Measurements from ENCODE around the gene SBF2. TPM values are rescaled to one million over a fixed set of nuclear protein-coding genes. Genes with fewer than 3 reads are reported as not detected.

SBF2 gene
- total and polyA plus RNA-seq, 2 donors = 8.1 to 10.2 TPM

- Histone ChIP-seq H3K36me3 (ENCODE audit: control insufficient read depth in 2 of 2, insufficient read depth in 2 of 2, low read length in 1 of 2) (peaks cover 0 to 3% of the 10 kb centered on the region in 2 donors), H3K9me3 (ENCODE audit: control insufficient read depth in 2 of 2, insufficient read depth in 1 of 2, low read length in 1 of 2) (peaks cover 0 to 5% of the 10 kb centered on the region in 2 donors), H3K4me1 (ENCODE audit: control insufficient read depth in 2 of 2, insufficient read depth in 2 of 2, low read length in 2 of 2) (peaks cover 8 to 15% of the 10 kb centered on the region in 2 donors), H3K27me3 (ENCODE audit: control insufficient read depth in 2 of 2, insufficient read depth in 1 of 2, low read length in 1 of 2) (peaks cover 18 to 28% of the 10 kb centered on the region in 2 donors), H3K27ac (ENCODE audit: low read depth in 1 of 2, low read length in 1 of 2) (no peak overlapping the region), H3K4me3 (ENCODE audit: low read length in 2 of 2) (no peak overlapping the region)
- WGBS = 96% methylated on average over 17 of the region's 17 CpGs
- no peak for DNase-seq (ENCODE audit: low read depth in 6 of 9, low spot score in 9 of 9)
Observed at GRCh38 chr11:10291801-10292638, 2.0 kb downstream of the SBF2 start.

- H3K9me3 ChIP-seq (ENCODE audit: control insufficient read depth in 2 of 2, insufficient read depth in 1 of 2, low read length in 1 of 2) = peaks cover 0 to 5% of the 10 kb centered on the region in 2 donors
- peaks cover 8 to 14% of the 10 kb centered on the region in 2 donors for H3K4me1 ChIP-seq (ENCODE audit: control insufficient read depth in 2 of 2, insufficient read depth in 2 of 2, low read length in 2 of 2)
- H3K27ac ChIP-seq (ENCODE audit: low read depth in 1 of 2, low read length in 1 of 2) = no peak overlapping the region
- H3K27me3 ChIP-seq (ENCODE audit: control insufficient read depth in 2 of 2, insufficient read depth in 1 of 2, low read length in 1 of 2) = peaks cover 5 to 12% of the 10 kb centered on the region in 2 donors
- H3K4me3 ChIP-seq (ENCODE audit: low read length in 2 of 2) = no peak overlapping the region
- H3K36me3 ChIP-seq (ENCODE audit: control insufficient read depth in 2 of 2, insufficient read depth in 2 of 2, low read length in 1 of 2) = peaks cover 0 to 3% of the 10 kb centered on the region in 2 donors
- no peak for DNase-seq (ENCODE audit: low read depth in 6 of 9, low spot score in 9 of 9)
- whole genome bisulfite sequencing = 97% methylated on average over 10 of the region's 10 CpGs
Observed at GRCh38 chr11:10289765-10290380, 4.1 kb downstream of the SBF2 start.

GRCh38 chr11:10288881-10289764 is 4.9 kb downstream of the SBF2 start:
- H3K4me1 ChIP-seq (ENCODE audit: control insufficient read depth in 2 of 2, insufficient read depth in 2 of 2, low read length in 2 of 2) = peaks cover 6 to 7% of the 10 kb centered on the region in 2 donors
- H3K9me3 ChIP-seq (ENCODE audit: control insufficient read depth in 2 of 2, insufficient read depth in 1 of 2, low read length in 1 of 2) = no peaks in the 10 kb centered on the region
- DNase-seq (ENCODE audit: low read depth in 6 of 9, low spot score in 9 of 9) = no peak
- peaks cover 0 to 3% of the 10 kb centered on the region in 2 donors for H3K36me3 ChIP-seq (ENCODE audit: control insufficient read depth in 2 of 2, insufficient read depth in 2 of 2, low read length in 1 of 2)
- peaks cover 0 to 4% of the 10 kb centered on the region in 2 donors for H3K27me3 ChIP-seq (ENCODE audit: control insufficient read depth in 2 of 2, insufficient read depth in 1 of 2, low read length in 1 of 2)
- H3K4me3 ChIP-seq (ENCODE audit: low read length in 2 of 2) = no peak overlapping the region
- H3K27ac ChIP-seq (ENCODE audit: low read depth in 1 of 2, low read length in 1 of 2) = no peak overlapping the region
- 95% methylated on average over 24 of the region's 24 CpGs for WGBS

GRCh38 chr11:10287766-10288715 is 6.0 kb downstream of the SBF2 start:
- 83% methylated on average over 9 of the region's 9 CpGs for WGBS
- H3K27me3 ChIP-seq (ENCODE audit: control insufficient read depth in 2 of 2, insufficient read depth in 1 of 2, low read length in 1 of 2) = no peaks in the 10 kb centered on the region
- H3K4me1 ChIP-seq (ENCODE audit: control insufficient read depth in 2 of 2, insufficient read depth in 2 of 2, low read length in 2 of 2) = peaks cover 0 to 3% of the 10 kb centered on the region in 2 donors
- peaks cover 0 to 3% of the 10 kb centered on the region in 2 donors for H3K36me3 ChIP-seq (ENCODE audit: control insufficient read depth in 2 of 2, insufficient read depth in 2 of 2, low read length in 1 of 2)
- no peaks in the 10 kb centered on the region for H3K9me3 ChIP-seq (ENCODE audit: control insufficient read depth in 2 of 2, insufficient read depth in 1 of 2, low read length in 1 of 2)
- DNase-seq (ENCODE audit: low read depth in 6 of 9, low spot score in 9 of 9) = no peak
- H3K4me3 ChIP-seq (ENCODE audit: low read length in 2 of 2) = no peak overlapping the region
- H3K27ac ChIP-seq (ENCODE audit: low read depth in 1 of 2, low read length in 1 of 2) = no peak overlapping the region

GRCh38 chr11:10287140-10287539 is 6.9 kb downstream of the SBF2 start:
- Histone ChIP-seq H3K27me3 (ENCODE audit: control insufficient read depth in 2 of 2, insufficient read depth in 1 of 2, low read length in 1 of 2) (no peaks in the 10 kb centered on the region), H3K36me3 (ENCODE audit: control insufficient read depth in 2 of 2, insufficient read depth in 2 of 2, low read length in 1 of 2) (peaks cover 0 to 3% of the 10 kb centered on the region in 2 donors), H3K27ac (ENCODE audit: low read depth in 1 of 2, low read length in 1 of 2) (no peak overlapping the region), H3K9me3 (ENCODE audit: control insufficient read depth in 2 of 2, insufficient read depth in 1 of 2, low read length in 1 of 2) (no peaks in the 10 kb centered on the region), H3K4me3 (ENCODE audit: low read length in 2 of 2) (no peak overlapping the region), H3K4me1 (ENCODE audit: control insufficient read depth in 2 of 2, insufficient read depth in 2 of 2, low read length in 2 of 2) (peaks cover 0 to 1% of the 10 kb centered on the region in 2 donors)
- no peak for DNase-seq (ENCODE audit: low read depth in 6 of 9, low spot score in 9 of 9)
- WGBS = 96% methylated on average over 3 of the region's 3 CpGs

GRCh38 chr11:10285148-10285802 is 8.7 kb downstream of the SBF2 start:
- no peak for DNase-seq (ENCODE audit: low read depth in 6 of 9, low spot score in 9 of 9)
- no peaks in the 10 kb centered on the region for H3K9me3 ChIP-seq (ENCODE audit: control insufficient read depth in 2 of 2, insufficient read depth in 1 of 2, low read length in 1 of 2)
- H3K27me3 ChIP-seq (ENCODE audit: control insufficient read depth in 2 of 2, insufficient read depth in 1 of 2, low read length in 1 of 2) = no peaks in the 10 kb centered on the region
- no peak overlapping the region for H3K4me3 ChIP-seq (ENCODE audit: low read length in 2 of 2)
- H3K27ac ChIP-seq (ENCODE audit: low read depth in 1 of 2, low read length in 1 of 2) = no peak overlapping the region
- 93% methylated on average over 4 of the region's 4 CpGs for WGBS
- H3K36me3 ChIP-seq (ENCODE audit: control insufficient read depth in 2 of 2, insufficient read depth in 2 of 2, low read length in 1 of 2) = peaks cover 0 to 3% of the 10 kb centered on the region in 2 donors
- H3K4me1 ChIP-seq (ENCODE audit: control insufficient read depth in 2 of 2, insufficient read depth in 2 of 2, low read length in 2 of 2) = no peaks in the 10 kb centered on the region

- Histone ChIP-seq H3K27me3 (ENCODE audit: control insufficient read depth in 2 of 2, insufficient read depth in 1 of 2, low read length in 1 of 2) (no peaks in the 10 kb centered on the region), H3K36me3 (ENCODE audit: control insufficient read depth in 2 of 2, insufficient read depth in 2 of 2, low read length in 1 of 2) (no peaks in the 10 kb centered on the region), H3K4me3 (ENCODE audit: low read length in 2 of 2) (no peak overlapping the region), H3K9me3 (ENCODE audit: control insufficient read depth in 2 of 2, insufficient read depth in 1 of 2, low read length in 1 of 2) (no peaks in the 10 kb centered on the region), H3K4me1 (ENCODE audit: control insufficient read depth in 2 of 2, insufficient read depth in 2 of 2, low read length in 2 of 2) (no peaks in the 10 kb centered on the region), H3K27ac (ENCODE audit: low read depth in 1 of 2, low read length in 1 of 2) (no peak overlapping the region)
- 95% methylated on average over 1 of the region's 1 CpG for WGBS
- DNase-seq (ENCODE audit: low read depth in 6 of 9, low spot score in 9 of 9) = no peak
Observed at GRCh38 chr11:10283991-10284390, 10.0 kb downstream of the SBF2 start.

GRCh38 chr11:10282117-10282516 is 11.9 kb downstream of the SBF2 start:
- no peak for DNase-seq (ENCODE audit: low read depth in 6 of 9, low spot score in 9 of 9)
- no peak overlapping the region for H3K4me3 ChIP-seq (ENCODE audit: low read length in 2 of 2)
- no peaks in the 10 kb centered on the region for H3K9me3 ChIP-seq (ENCODE audit: control insufficient read depth in 2 of 2, insufficient read depth in 1 of 2, low read length in 1 of 2)
- H3K27me3 ChIP-seq (ENCODE audit: control insufficient read depth in 2 of 2, insufficient read depth in 1 of 2, low read length in 1 of 2) = no peaks in the 10 kb centered on the region
- H3K4me1 ChIP-seq (ENCODE audit: control insufficient read depth in 2 of 2, insufficient read depth in 2 of 2, low read length in 2 of 2) = no peaks in the 10 kb centered on the region
- no peak overlapping the region for H3K27ac ChIP-seq (ENCODE audit: low read depth in 1 of 2, low read length in 1 of 2)
- H3K36me3 ChIP-seq (ENCODE audit: control insufficient read depth in 2 of 2, insufficient read depth in 2 of 2, low read length in 1 of 2) = no peaks in the 10 kb centered on the region

Data from thymus (tissue), 11 donors.